HepG2 (cell line): ENCODE data around the gene PPM1F. TPM values are rescaled to one million over a fixed set of nuclear protein-coding genes. Genes with fewer than 3 reads are reported as not detected.

ENCODE experiments used
- CHD2 ChIP-seq: IDR thresholded peaks from 2 replicates; pipeline ENCODE4 v1.6.1; 2011; ENCODE audit warnings: low read depth, low read length, improper control_type of control experiment
- MIXL1 ChIP-seq: IDR thresholded peaks from 2 replicates; pipeline ENCODE4 v1.6.1; 2016
- PHF20 ChIP-seq: sonication (generic); formaldehyde crosslinking; IDR thresholded peaks from 2 replicates; pipeline ENCODE4 v1.5.0; 2020; ENCODE audit warnings: mild to moderate bottlenecking, missing genetic modification reagents
- RARA ChIP-seq: IDR thresholded peaks from 2 replicates; pipeline ENCODE4 v1.6.1; 2016; ENCODE audit warnings: missing genetic modification reagents, missing compliant biosample characterization
- RFXANK ChIP-seq: IDR thresholded peaks from 2 replicates; pipeline ENCODE4 v1.6.1; 2016
- SATB2 ChIP-seq: sonication (generic); formaldehyde crosslinking; IDR thresholded peaks from 2 replicates; pipeline ENCODE4 v1.5.0; 2020; ENCODE audit warnings: missing genetic modification reagents
- SIN3A ChIP-seq: IDR thresholded peaks from 2 replicates; pipeline ENCODE4 v1.6.1; 2011; ENCODE audit warnings: low read depth, mild to moderate bottlenecking, control low read depth, low read length, borderline replicate concordance
- SMARCE1 ChIP-seq: fragments of 450-650 bp; IDR thresholded peaks from 2 replicates; pipeline ENCODE4 v1.6.1; 2017; ENCODE audit warnings: borderline replicate concordance
- TBP ChIP-seq: sonication (generic); formaldehyde crosslinking; IDR thresholded peaks from 2 replicates; pipeline ENCODE4 v1.5.0; 2020; ENCODE audit warnings: missing genetic modification reagents
- ZNF121 ChIP-seq: sonication (generic); formaldehyde crosslinking; IDR thresholded peaks from 2 replicates; pipeline ENCODE4 v1.5.0; 2020; ENCODE audit warnings: mild to moderate bottlenecking, missing genetic modification reagents
- ZNF33B ChIP-seq: sonication (generic); formaldehyde crosslinking; IDR thresholded peaks from 2 replicates; pipeline ENCODE4 v1.5.1; 2020; ENCODE audit warnings: mild to moderate bottlenecking, missing genetic modification reagents
- ZNF543 ChIP-seq: sonication (generic); formaldehyde crosslinking; IDR thresholded peaks from 2 replicates; pipeline ENCODE4 v1.4.0; 2020; ENCODE audit warnings: mild to moderate bottlenecking, missing genetic modification reagents
- polyA plus RNA-seq, 8 experiments: library from polyadenylated mRNA; depleted of rRNA in 3 of 8; stranded (reverse) in 7 of 8; unstranded in 1 of 8; fragments of >200 nt; fragmentation: Illumina TruSeq in 4 of 8; extraction: Trizol in 4 of 8; gene quantifications; 2 replicates each; pipeline versions ENCODE4 v1.2.1 to v1.2.3, GENCODE V29; 2011 to 2016; ENCODE audit warnings: low read depth in 4 of 8, missing spikeins in 1 of 8, mixed read lengths in 1 of 8; ENCODE audit not compliant: insufficient read depth in 1 of 8
- total RNA-seq, 5 experiments: library from RNA; depleted of rRNA; stranded (reverse); fragments of >200 nt; fragmentation: Illumina TruSeq; extraction: Trizol; gene quantifications; 2 replicates each; pipeline ENCODE4 v1.2.3, GENCODE V29; 2016; ENCODE audit warnings: low read depth in 1 of 5
- TF ChIP-seq, protein P1 (sequence below): sonication (generic); formaldehyde crosslinking; IDR thresholded peaks from 2 replicates; pipeline ENCODE4 v1.5.0; 2020; ENCODE audit warnings: missing genetic modification reagents
- TF ChIP-seq, protein P2 (sequence below): IDR thresholded peaks from 2 replicates; pipeline ENCODE4 v1.6.1; 2016; ENCODE audit warnings: missing compliant biosample characterization, missing genetic modification reagents, borderline replicate concordance
- TF ChIP-seq, protein P3 (sequence below): sonication (generic); formaldehyde crosslinking; IDR thresholded peaks from 2 replicates; pipeline ENCODE4 v1.4.0; 2020; ENCODE audit warnings: low read depth, missing genetic modification reagents
- TF ChIP-seq, protein P4 (sequence below): sonication (generic); formaldehyde crosslinking; IDR thresholded peaks from 2 replicates; pipeline ENCODE4 v1.8.1; 2023; ENCODE audit warnings: mild to moderate bottlenecking, missing genetic modification reagents
- TF ChIP-seq, protein P5 (sequence below): sonication (generic); formaldehyde crosslinking; IDR thresholded peaks from 2 replicates; pipeline ENCODE4 v1.4.0; 2020; ENCODE audit warnings: low read depth, mild to moderate bottlenecking, missing genetic modification reagents
- TF ChIP-seq, protein P6 (sequence below), 2 experiments: sonication (generic) in 1 of 2; formaldehyde crosslinking in 1 of 2; IDR thresholded peaks; 2 replicates each; pipeline versions ENCODE4 v1.5.1 to v1.6.1; 2011 to 2020; ENCODE audit warnings: borderline replicate concordance in 1 of 2, low read depth in 1 of 2, low read length in 1 of 2, mild to moderate bottlenecking in 1 of 2, missing genetic modification reagents in 1 of 2, moderate library complexity in 1 of 2

Gene PPM1F
- total and polyA plus RNA-seq, 2 of the 13 experiments (the other 11 are each of a cell fraction or from before 2014, with no cell fraction given) = 11.0 to 19.6 TPM

DNA sequence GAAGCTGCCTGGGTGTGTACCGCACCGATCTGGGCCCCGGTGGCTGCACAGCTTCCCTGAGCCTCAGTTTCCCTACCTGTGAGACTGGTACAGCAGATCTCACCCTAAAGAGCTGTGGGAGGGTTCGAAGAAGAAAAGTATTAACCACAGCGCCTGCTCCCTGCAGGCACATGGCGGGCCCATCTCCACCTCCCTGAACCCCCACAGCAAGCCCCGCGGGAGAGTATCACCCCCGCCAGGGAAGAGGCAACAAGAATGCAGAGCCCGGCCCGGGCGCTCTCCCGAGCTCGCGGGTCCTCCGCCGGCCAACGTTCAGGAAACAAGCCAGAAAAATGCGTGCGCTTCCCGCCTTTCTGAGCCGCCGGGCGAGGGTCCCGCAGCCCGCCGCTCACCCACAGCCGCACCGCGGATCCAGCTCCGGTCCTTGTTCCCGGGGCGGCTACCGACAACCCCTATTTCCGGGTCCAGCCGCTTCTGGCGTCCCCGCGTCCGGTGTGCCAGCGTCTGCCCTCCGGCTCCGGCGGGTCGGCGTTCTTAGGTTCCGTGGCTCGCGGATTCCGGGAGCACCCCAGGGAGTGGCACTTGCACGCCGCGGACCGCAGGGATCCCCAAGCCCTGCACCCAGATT lies 29.8 kb upstream of the PPM1F start, which contains the start of gene TOP3B (continued):
- peak; percentile 86 for TF ChIP-seq ZNF33B
- TF ChIP-seq, protein P1, sequence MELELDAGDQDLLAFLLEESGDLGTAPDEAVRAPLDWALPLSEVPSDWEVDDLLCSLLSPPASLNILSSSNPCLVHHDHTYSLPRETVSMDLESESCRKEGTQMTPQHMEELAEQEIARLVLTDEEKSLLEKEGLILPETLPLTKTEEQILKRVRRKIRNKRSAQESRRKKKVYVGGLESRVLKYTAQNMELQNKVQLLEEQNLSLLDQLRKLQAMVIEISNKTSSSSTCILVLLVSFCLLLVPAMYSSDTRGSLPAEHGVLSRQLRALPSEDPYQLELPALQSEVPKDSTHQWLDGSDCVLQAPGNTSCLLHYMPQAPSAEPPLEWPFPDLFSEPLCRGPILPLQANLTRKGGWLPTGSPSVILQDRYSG (CRISPR knock-in tag) = no peak
- no peak; the same call in 1 of the 2 replicates for TF ChIP-seq SATB2
- peak; percentile 89 for TF ChIP-seq ZNF543 (CRISPR knock-in tag)
- TF ChIP-seq TBP (CRISPR knock-in tag) = peak; percentile 65; the same call in 1 of the 2 replicates
- peak; percentile 77; the same call in 1 of the 2 replicates for TF ChIP-seq MIXL1 (CRISPR knock-in tag)
- TF ChIP-seq RFXANK (CRISPR knock-in tag) = peak; percentile 68; the same call in 1 of the 2 replicates
- TF ChIP-seq, protein P2, sequence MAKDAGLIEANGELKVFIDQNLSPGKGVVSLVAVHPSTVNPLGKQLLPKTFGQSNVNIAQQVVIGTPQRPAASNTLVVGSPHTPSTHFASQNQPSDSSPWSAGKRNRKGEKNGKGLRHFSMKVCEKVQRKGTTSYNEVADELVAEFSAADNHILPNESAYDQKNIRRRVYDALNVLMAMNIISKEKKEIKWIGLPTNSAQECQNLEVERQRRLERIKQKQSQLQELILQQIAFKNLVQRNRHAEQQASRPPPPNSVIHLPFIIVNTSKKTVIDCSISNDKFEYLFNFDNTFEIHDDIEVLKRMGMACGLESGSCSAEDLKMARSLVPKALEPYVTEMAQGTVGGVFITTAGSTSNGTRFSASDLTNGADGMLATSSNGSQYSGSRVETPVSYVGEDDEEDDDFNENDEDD (CRISPR knock-in tag) = peak; percentile 73; the same call in 1 of the 2 replicates
- TF ChIP-seq, protein P3, sequence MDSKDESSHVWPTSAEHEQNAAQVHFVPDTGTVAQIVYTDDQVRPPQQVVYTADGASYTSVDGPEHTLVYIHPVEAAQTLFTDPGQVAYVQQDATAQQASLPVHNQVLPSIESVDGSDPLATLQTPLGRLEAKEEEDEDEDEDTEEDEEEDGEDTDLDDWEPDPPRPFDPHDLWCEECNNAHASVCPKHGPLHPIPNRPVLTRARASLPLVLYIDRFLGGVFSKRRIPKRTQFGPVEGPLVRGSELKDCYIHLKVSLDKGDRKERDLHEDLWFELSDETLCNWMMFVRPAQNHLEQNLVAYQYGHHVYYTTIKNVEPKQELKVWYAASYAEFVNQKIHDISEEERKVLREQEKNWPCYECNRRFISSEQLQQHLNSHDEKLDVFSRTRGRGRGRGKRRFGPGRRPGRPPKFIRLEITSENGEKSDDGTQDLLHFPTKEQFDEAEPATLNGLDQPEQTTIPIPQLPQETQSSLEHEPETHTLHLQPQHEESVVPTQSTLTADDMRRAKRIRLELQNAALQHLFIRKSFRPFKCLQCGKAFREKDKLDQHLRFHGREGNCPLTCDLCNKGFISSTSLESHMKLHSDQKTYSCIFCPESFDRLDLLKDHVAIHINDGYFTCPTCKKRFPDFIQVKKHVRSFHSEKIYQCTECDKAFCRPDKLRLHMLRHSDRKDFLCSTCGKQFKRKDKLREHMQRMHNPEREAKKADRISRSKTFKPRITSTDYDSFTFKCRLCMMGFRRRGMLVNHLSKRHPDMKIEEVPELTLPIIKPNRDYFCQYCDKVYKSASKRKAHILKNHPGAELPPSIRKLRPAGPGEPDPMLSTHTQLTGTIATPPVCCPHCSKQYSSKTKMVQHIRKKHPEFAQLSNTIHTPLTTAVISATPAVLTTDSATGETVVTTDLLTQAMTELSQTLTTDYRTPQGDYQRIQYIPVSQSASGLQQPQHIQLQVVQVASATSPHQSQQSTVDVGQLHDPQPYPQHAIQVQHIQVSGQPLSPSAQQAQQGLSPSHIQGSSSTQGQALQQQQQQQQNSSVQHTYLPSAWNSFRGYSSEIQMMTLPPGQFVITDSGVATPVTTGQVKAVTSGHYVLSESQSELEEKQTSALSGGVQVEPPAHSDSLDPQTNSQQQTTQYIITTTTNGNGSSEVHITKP (CRISPR knock-in tag) = peak; percentile 62; the same call in 1 of the 2 replicates
- no peak for TF ChIP-seq SMARCE1
- TF ChIP-seq, protein P4, sequence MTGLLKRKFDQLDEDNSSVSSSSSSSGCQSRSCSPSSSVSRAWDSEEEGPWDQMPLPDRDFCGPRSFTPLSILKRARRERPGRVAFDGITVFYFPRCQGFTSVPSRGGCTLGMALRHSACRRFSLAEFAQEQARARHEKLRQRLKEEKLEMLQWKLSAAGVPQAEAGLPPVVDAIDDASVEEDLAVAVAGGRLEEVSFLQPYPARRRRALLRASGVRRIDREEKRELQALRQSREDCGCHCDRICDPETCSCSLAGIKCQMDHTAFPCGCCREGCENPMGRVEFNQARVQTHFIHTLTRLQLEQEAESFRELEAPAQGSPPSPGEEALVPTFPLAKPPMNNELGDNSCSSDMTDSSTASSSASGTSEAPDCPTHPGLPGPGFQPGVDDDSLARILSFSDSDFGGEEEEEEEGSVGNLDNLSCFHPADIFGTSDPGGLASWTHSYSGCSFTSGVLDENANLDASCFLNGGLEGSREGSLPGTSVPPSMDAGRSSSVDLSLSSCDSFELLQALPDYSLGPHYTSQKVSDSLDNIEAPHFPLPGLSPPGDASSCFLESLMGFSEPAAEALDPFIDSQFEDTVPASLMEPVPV (CRISPR knock-in tag) = peak; percentile 64; the same call in 1 of the 2 replicates
- TF ChIP-seq CHD2 = peak; percentile 36; the same call in 1 of the 2 replicates
- peak; percentile 61; the same call in 1 of the 2 replicates for TF ChIP-seq SIN3A
- TF ChIP-seq, protein P5, sequence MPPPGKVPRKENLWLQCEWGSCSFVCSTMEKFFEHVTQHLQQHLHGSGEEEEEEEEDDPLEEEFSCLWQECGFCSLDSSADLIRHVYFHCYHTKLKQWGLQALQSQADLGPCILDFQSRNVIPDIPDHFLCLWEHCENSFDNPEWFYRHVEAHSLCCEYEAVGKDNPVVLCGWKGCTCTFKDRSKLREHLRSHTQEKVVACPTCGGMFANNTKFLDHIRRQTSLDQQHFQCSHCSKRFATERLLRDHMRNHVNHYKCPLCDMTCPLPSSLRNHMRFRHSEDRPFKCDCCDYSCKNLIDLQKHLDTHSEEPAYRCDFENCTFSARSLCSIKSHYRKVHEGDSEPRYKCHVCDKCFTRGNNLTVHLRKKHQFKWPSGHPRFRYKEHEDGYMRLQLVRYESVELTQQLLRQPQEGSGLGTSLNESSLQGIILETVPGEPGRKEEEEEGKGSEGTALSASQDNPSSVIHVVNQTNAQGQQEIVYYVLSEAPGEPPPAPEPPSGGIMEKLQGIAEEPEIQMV (CRISPR knock-in tag) = peak; percentile 79; the same call in 1 of the 2 replicates
- TF ChIP-seq, protein P6, sequence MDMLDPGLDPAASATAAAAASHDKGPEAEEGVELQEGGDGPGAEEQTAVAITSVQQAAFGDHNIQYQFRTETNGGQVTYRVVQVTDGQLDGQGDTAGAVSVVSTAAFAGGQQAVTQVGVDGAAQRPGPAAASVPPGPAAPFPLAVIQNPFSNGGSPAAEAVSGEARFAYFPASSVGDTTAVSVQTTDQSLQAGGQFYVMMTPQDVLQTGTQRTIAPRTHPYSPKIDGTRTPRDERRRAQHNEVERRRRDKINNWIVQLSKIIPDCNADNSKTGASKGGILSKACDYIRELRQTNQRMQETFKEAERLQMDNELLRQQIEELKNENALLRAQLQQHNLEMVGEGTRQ (IDR thresholded peaks at IDR 0.05; ENCODE audit: low read depth, low read length) = no peak
- TF ChIP-seq, protein P6 (CRISPR knock-in tag; IDR thresholded peaks at IDR 0.05; ENCODE audit: borderline replicate concordance) = no peak
- no peak for TF ChIP-seq ZNF121 (CRISPR knock-in tag)
- peak; percentile 99 for TF ChIP-seq PHF20 (CRISPR knock-in tag)
- TF ChIP-seq RARA = peak; percentile 40; the same call in 1 of the 2 replicates
